Neural progenitor cell (in vitro differentiated cells): Measurements from ENCODE around the gene MORN3. TPM values are rescaled to one million over a fixed set of nuclear protein-coding genes. Genes with fewer than 3 reads are reported as not detected.

ENCODE experiments used
- DNase-seq: peaks from one replicate; pipeline ENCODE4 v3.0.0-alpha.2; 2016; ENCODE audit warnings: low spot score
- H2AFZ ChIP-seq: fragments of 200-600 bp; sonication (generic); replicated peaks from 2 replicates; pipeline ENCODE4 v1.6.1; 2016; ENCODE audit warnings: antibody characterized with exemption
- H3F3A ChIP-seq: fragments of 200-600 bp; sonication (generic); 2 replicates; pipeline ENCODE4 v1.6.1; 2016; ENCODE audit warnings: antibody characterized with exemption, low read depth
- H3K27ac ChIP-seq: fragments of 200-600 bp; sonication (generic); 2 replicates; pipeline ENCODE4 v1.5.1; 2016; ENCODE audit warnings: mild to moderate bottlenecking
- H3K27me3 ChIP-seq: fragments of 200-600 bp; sonication (generic); 2 replicates; pipeline ENCODE4 v1.6.1; 2016; ENCODE audit warnings: mild to moderate bottlenecking, moderate library complexity
- H3K36me3 ChIP-seq: fragments of 200-600 bp; sonication (generic); 2 replicates; pipeline ENCODE4 v1.5.1; 2016
- H3K4me1 ChIP-seq: fragments of 200-600 bp; sonication (generic); 2 replicates; pipeline ENCODE4 v1.6.1; 2016; ENCODE audit warnings: mixed run types
- H3K4me2 ChIP-seq: fragments of 200-600 bp; sonication (generic); 2 replicates; pipeline ENCODE4 v1.6.1; 2016
- H3K4me3 ChIP-seq: fragments of 200-600 bp; sonication (generic); 2 replicates; pipeline ENCODE4 v1.5.1; 2016
- H3K79me2 ChIP-seq: fragments of 200-600 bp; sonication (generic); 2 replicates; pipeline ENCODE4 v1.6.1; 2016; ENCODE audit warnings: low read depth
- H3K9ac ChIP-seq: fragments of 200-600 bp; sonication (generic); 2 replicates; pipeline ENCODE4 v1.6.1; 2016
- H3K9me3 ChIP-seq: fragments of 200-600 bp; sonication (generic); 2 replicates; pipeline ENCODE4 v1.5.1; 2016; ENCODE audit warnings: low read depth
- H4K20me1 ChIP-seq: fragments of 200-600 bp; sonication (generic); 2 replicates; pipeline ENCODE4 v1.6.1; 2016; ENCODE audit warnings: low read depth
- H3K27ac Mint-ChIP-seq: 3 replicates; pipeline ENCODE4 v1.8.0; 2021; ENCODE audit warnings: mixed read lengths
- H3K27me3 Mint-ChIP-seq: 2 replicates; pipeline ENCODE4 v1.8.0; 2022; ENCODE audit warnings: low read depth, mild to moderate bottlenecking, inconsistent platforms, moderate library complexity, mixed read lengths; ENCODE audit not compliant: insufficient read depth
- H3K36me3 Mint-ChIP-seq: 3 replicates; pipeline ENCODE4 v1.8.0; 2021; ENCODE audit warnings: mixed read lengths
- H3K4me1 Mint-ChIP-seq: 3 replicates; pipeline ENCODE4 v1.8.0; 2021; ENCODE audit warnings: mixed read lengths
- H3K4me3 Mint-ChIP-seq: 3 replicates; pipeline ENCODE4 v1.8.0; 2021; ENCODE audit warnings: mild to moderate bottlenecking, moderate library complexity, mixed read lengths
- H3K9me3 Mint-ChIP-seq: 3 replicates; pipeline ENCODE4 v1.8.0; 2020; ENCODE audit warnings: mixed read lengths
- CTCF ChIP-seq: fragments of 200-600 bp; sonication (generic); IDR thresholded peaks from 2 replicates; pipeline ENCODE4 v1.5.1; 2017; ENCODE audit warnings: antibody characterized with exemption, mild to moderate bottlenecking
- EZH2 ChIP-seq: fragments of 200-600 bp; sonication (generic); IDR thresholded peaks from 2 replicates; pipeline ENCODE4 v1.6.1; 2017; ENCODE audit warnings: antibody characterized with exemption, mild to moderate bottlenecking, moderate library complexity
- EZH2phosphoT487 ChIP-seq: fragments of 200-600 bp; sonication (generic); IDR thresholded peaks from 2 replicates; pipeline ENCODE4 v1.6.1; 2017; ENCODE audit warnings: antibody characterized with exemption
- total RNA-seq: library from RNA; depleted of rRNA; stranded (reverse); fragments of >200 nt; gene quantifications from 2 replicates; pipeline ENCODE4 v1.2.3, GENCODE V29; 2015; ENCODE audit warnings: low replicate concordance

MORN3 gene
- total RNA-seq, 1 donor from 2014 or later: 0.19 TPM

DNA sequence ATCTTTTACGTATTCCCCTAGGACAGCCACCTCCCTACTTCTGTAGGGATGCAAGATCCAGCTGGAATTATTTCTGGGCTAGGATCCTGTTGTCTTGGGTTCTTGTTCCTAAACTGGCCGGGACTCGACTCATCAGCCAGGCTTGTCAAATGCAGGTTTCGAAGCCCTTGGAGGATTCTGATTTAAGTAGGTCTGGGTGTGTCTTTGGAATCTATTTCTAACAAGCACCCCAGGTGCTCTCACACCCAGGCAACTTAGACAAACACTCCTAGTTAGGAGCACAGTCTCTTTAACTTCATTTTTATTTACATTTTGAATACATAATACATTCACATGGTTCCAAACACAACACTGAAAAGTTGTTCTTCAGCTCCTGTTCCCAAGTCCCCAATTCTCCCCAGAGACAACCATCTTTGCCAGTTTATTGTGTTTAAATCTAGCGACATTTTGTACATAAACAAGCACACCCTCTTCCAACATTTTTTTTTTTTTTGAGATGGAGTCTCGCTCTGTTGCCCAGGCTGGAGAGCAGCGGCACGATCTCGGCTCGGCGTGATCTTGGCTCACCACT, 20.9 kb downstream of the MORN3 start:
- Histone ChIP-seq H3K79me2 (no peaks in the 10 kb centered on the region), H3K9ac (no peak overlapping the region), H3K9me3 (no peaks in the 10 kb centered on the region), H3F3A (peaks cover 6% of the 10 kb centered on the region), H3K4me3 (no peak overlapping the region), H3K36me3 (no peaks in the 10 kb centered on the region), H2AFZ (no peak overlapping the region), H3K4me1 (no peaks in the 10 kb centered on the region), H3K4me2 (no peak overlapping the region), H3K27me3 (no peaks in the 10 kb centered on the region), H4K20me1 (no peaks in the 10 kb centered on the region), H3K27ac (no peak overlapping the region)
- peaks cover 5% of the 10 kb centered on the region for H3K36me3 Mint-ChIP-seq
- H3K27me3 Mint-ChIP-seq: no peaks in the 10 kb centered on the region
- no peak overlapping the region for H3K27ac Mint-ChIP-seq
- H3K4me3 Mint-ChIP-seq: no peak overlapping the region
- peaks cover 4% of the 10 kb centered on the region for H3K4me1 Mint-ChIP-seq
- TF ChIP-seq CTCF (no peak), EZH2 (no peak)
- DNase-seq: no peak
- H3K9me3 Mint-ChIP-seq: no peaks in the 10 kb centered on the region

- Histone ChIP-seq H4K20me1 (peaks cover 3% of the 10 kb centered on the region), H3K4me3 (no peak overlapping the region), H3K27ac (no peak overlapping the region), H3K4me2 (no peak overlapping the region), H3K4me1 (no peaks in the 10 kb centered on the region), H3K9ac (no peak overlapping the region), H3F3A (no peaks in the 10 kb centered on the region), H2AFZ (no peak overlapping the region), H3K79me2 (peaks cover 37% of the 10 kb centered on the region), H3K27me3 (no peaks in the 10 kb centered on the region), H3K36me3 (no peaks in the 10 kb centered on the region), H3K9me3 (no peaks in the 10 kb centered on the region)
- Mint-ChIP-seq H3K27me3 (peaks cover 3% of the 10 kb centered on the region), H3K4me3 (no peak overlapping the region), H3K27ac (no peak overlapping the region), H3K4me1 (no peaks in the 10 kb centered on the region), H3K36me3 (peaks cover 4% of the 10 kb centered on the region), H3K9me3 (no peaks in the 10 kb centered on the region)
- no peak for TF ChIP-seq CTCF
- TF ChIP-seq EZH2: no peak
- no peak for TF ChIP-seq EZH2phosphoT487
- DNase-seq: no peak
Observed at GRCh38 chr12:121641343-121641630, 28.2 kb downstream of the MORN3 start.

GRCh38 chr12:121638298-121639202, 30.9 kb downstream of the MORN3 start:
- Histone ChIP-seq H2AFZ (no peak overlapping the region), H3K36me3 (no peaks in the 10 kb centered on the region), H3K27ac (no peak overlapping the region), H3F3A (no peaks in the 10 kb centered on the region), H3K4me1 (no peaks in the 10 kb centered on the region), H3K9me3 (no peaks in the 10 kb centered on the region), H3K9ac (no peak overlapping the region), H3K4me2 (no peak overlapping the region), H4K20me1 (peaks cover 3% of the 10 kb centered on the region), H3K79me2 (peaks cover 51% of the 10 kb centered on the region), H3K4me3 (no peak overlapping the region), H3K27me3 (no peaks in the 10 kb centered on the region)
- Mint-ChIP-seq H3K36me3 (peaks cover 6% of the 10 kb centered on the region), H3K9me3 (no peaks in the 10 kb centered on the region), H3K27ac (peak overlapping the region; percentile 25), H3K27me3 (peaks cover 3% of the 10 kb centered on the region), H3K4me1 (peaks cover 7% of the 10 kb centered on the region), H3K4me3 (no peak overlapping the region)
- TF ChIP-seq CTCF (no peak), EZH2phosphoT487 (no peak), EZH2 (no peak)
- no peak for DNase-seq
